HG02759 (cell line): ENCODE data around the gene MAPRE2.
A peak's percentile ranks its signal among the peaks of the same experiment; 100 is the strongest.

Source experiments
- ATAC-seq: cut with Tn5 transposase; IDR thresholded peaks from one replicate; pipeline ENCODE4 v1.9.1; 2021; ENCODE audit warnings: mild to moderate bottlenecking, moderate library complexity; ENCODE audit not compliant: unreplicated experiment

The MAPRE2 gene

GRCh38 chr18:35174093-35174731 lies 133.0 kb downstream of the MAPRE2 start:
- peak; percentile 70 for ATAC-seq

DNA sequence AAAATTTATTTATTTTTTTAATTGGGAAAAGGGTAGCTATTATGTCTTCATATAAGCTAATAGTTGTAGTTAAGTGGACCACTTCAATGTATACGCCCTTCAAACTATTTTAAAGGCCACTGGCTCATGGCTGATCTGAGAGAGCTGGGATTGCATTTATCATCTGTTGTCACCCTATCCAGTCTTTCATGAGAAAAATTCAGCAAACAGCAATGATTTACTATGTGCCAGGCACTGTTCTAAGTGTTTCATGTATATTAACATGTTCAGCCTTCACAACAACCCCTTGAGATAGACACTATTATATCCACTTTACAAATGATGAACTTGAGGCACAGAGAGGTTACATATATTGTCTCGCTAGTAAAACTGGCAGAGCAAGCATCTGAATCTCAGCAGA lies 133.5 kb downstream of the MAPRE2 start:
- ATAC-seq, result no peak

DNA sequence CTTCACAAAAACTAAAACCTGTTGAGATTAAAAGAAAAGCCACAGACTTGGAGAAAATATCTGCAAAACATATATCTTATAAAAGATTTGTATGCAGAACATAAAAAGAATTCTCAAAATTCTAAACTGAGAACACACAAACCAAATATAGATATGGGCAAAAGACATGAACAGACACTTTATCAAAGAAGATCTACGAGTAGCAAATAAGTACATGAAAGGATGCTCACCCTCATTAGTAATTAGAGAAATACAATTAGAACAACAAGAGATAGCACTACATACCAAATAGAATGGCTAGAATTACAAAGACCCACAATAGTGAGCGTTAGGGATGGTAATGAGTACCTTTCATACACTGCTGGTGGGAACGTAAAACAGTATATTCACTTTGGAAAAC lies 135.7 kb downstream of the MAPRE2 start:
- no peak for ATAC-seq

- peak; percentile 73 for ATAC-seq
These were observed 137.0 kb downstream of the MAPRE2 start for GRCh38 chr18:35178260-35178659.

DNA sequence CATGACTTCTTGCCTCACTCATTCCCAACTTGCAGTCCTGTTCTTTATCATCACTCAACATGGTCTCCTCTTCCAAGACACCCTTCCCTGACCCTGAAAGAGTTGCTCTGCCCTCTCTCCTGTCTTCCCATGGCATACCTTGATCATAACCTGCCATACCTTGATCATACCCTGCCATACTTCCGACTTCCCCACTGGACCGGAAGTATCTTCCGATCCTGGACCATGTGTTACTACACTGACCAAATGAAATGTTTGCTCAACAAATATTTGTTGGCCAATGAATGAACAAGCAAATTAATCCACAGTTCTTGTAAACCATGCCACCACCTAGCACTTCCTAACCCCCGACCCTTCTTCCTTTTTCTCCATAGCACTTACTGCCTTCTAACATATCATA lies 138.7 kb downstream of the MAPRE2 start:
- ATAC-seq, result no peak

DNA sequence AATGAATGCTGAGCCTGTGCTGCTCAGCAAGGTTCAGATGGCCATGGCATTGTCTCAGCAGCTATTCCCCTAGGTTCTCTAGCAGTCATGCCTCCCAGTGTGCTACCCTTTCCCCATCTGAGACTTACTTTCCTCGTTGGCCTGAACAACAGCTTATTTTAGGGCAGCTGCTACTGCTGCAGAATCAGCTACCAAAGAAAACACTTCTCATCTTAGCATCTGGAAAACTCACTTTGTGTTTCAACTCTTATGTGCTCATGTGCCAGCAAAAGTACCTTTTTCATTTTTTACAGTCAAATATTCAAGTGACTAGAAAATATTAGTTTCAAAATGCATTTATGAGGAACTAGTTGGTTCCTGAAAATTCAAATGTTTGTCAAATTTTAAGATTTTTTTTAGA lies 139.2 kb downstream of the MAPRE2 start:
- ATAC-seq, result no peak

- ATAC-seq, result no peak
These were observed 140.9 kb downstream of the MAPRE2 start for GRCh38 chr18:35182151-35182550.

DNA sequence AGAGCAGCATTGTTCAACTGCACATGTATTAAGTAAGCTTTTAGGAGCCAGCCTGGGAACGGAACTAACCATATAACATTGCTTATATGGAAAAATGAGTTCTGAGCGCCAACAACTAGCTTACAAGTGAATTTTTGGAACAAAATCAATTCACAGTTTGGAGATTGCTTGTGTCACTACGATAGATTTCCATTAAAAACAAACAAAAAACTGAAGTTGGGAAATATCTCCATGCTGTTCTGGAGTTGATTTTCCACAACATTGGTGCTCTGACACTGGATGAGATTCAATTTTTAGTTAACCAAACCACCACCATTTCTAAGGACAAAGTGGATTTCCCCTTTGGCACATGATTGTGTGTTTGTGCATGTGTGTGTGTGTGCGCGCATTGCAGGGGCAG lies 142.7 kb downstream of the MAPRE2 start:
- ATAC-seq, result no peak

GRCh38 chr18:35185771-35186170 lies 144.6 kb downstream of the MAPRE2 start:
- ATAC-seq, result no peak

DNA sequence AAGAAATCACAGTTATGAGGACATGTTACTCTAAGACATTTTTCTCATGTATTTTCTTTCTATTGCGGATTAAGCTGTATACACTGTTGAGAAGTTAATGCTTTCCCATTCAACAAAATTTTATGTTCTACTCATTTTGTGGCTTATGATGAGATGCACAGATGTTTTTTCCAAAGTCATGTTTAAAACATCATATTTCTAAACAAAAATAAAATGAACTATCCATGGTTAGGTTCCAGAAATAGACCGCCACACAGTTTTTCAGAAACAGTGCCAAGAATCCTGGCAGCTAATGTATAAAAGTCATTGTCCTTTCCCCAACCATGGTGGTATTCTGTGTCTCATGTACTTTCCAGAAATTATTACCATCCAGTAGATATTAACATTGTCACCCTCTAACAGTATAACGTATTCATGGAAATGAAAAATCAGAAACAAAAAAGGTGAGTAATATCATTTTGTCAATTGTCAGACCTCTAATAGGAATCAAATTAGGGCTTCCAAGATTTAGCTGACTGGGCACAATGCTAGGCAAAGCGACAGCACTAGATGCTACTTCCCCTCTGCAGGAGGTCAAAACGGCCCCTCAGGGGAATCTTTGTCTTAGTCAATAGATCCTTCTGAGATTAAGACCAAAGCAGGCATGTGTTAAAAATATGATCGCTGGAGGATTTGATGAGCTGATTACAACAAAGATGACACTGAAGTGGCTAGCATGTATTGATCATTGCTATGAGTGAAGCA lies 145.2 kb downstream of the MAPRE2 start:
- no peak for ATAC-seq

- ATAC-seq, result no peak
These were observed 148.3 kb downstream of the MAPRE2 start for GRCh38 chr18:35189510-35189909.

DNA sequence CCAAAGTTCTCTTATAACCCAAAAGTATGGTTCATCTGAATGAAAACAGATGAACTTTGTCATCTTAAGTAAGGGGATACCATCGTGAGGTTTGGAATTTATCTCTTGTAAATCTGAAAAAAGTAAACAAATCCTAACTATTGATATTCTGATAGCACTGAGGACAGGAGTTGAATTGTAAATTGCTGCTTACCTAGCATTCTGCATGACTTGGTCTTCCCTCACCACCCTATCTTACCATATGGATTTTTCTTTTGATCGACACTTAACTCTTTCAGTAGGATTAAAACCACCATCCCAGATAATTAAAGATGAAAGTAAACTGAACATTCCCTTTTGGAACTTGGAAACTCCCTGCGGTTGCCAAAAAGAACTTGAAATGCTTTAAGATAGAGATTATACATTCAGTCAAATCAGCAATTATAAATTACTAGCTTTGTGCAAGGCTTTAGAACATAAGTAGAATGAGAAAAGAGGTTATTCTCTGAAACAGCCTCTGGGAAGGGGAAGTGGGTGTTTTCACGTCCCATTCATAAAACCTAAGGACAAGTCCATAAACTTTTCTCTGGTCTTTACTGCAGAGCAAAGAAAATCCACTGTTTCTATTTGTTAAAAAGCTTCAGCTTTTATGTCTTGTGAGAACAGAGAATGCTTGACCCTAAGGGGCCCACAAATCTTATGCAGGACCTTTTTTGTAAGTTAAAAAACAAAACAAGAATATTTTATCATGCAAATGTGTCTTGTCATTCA lies 149.9 kb downstream of the MAPRE2 start:
- ATAC-seq, result no peak

GRCh38 chr18:35191698-35192025 lies 150.4 kb downstream of the MAPRE2 start:
- ATAC-seq, result no peak

GRCh38 chr18:35192415-35192814 lies 151.2 kb downstream of the MAPRE2 start:
- ATAC-seq, result no peak
